Measurements from ENCODE around the gene ACTRT3.

DNA sequence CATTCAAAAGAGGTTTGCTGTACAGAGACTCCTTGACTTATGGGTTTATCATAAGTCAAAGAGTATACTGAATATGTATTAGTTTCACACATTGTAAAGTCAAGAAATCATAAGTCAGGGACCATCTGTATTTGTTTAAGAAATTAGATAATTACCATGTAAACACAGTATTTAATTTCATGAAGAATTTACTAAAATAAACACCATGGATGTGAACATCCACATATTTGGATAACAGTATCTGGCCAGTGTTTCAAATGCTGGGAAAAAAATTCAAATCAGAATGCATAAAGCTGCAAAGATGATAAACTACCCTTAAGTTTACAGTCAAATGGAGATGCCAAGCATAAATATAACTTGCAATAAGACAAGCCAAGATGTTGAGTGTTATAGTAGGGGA lies 20.9 kb upstream of the ACTRT3 start:
- TF ChIP-seq, protein P1, sequence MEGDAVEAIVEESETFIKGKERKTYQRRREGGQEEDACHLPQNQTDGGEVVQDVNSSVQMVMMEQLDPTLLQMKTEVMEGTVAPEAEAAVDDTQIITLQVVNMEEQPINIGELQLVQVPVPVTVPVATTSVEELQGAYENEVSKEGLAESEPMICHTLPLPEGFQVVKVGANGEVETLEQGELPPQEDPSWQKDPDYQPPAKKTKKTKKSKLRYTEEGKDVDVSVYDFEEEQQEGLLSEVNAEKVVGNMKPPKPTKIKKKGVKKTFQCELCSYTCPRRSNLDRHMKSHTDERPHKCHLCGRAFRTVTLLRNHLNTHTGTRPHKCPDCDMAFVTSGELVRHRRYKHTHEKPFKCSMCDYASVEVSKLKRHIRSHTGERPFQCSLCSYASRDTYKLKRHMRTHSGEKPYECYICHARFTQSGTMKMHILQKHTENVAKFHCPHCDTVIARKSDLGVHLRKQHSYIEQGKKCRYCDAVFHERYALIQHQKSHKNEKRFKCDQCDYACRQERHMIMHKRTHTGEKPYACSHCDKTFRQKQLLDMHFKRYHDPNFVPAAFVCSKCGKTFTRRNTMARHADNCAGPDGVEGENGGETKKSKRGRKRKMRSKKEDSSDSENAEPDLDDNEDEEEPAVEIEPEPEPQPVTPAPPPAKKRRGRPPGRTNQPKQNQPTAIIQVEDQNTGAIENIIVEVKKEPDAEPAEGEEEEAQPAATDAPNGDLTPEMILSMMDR (IDR thresholded peaks at IDR 0.05; ENCODE audit: insufficient read depth, low read depth, low read length): no peak
- TF ChIP-seq EZH2 (IDR thresholded peaks at IDR 0.05; ENCODE audit: insufficient read depth, low read length): no peak
